Body of pancreas (tissue), 4 donors: ENCODE measurements around the gene FUBP3.

ENCODE experiments used
- POLR2A ChIP-seq, 3 donors: fragments of 450-650 bp; IDR thresholded peaks; one replicate each; pipeline ENCODE4 v1.6.1; 2016; ENCODE audit warnings: antibody characterized with exemption in 3 of 3, mild to moderate bottlenecking in 2 of 3
- TF ChIP-seq, protein P1 (sequence below), 7 experiments: fragments of 450-650 bp in 4 of 7; fragments of 200-600 bp in 3 of 7; sonication (generic) in 3 of 7; IDR thresholded peaks; one replicate each; pipeline ENCODE4 v1.5.1; 2016 to 2019; ENCODE audit warnings: antibody characterized with exemption in 7 of 7

GRCh38 chr9:130604295-130604694 is 24.9 kb downstream of the FUBP3 start:
- TF ChIP-seq, protein P1, sequence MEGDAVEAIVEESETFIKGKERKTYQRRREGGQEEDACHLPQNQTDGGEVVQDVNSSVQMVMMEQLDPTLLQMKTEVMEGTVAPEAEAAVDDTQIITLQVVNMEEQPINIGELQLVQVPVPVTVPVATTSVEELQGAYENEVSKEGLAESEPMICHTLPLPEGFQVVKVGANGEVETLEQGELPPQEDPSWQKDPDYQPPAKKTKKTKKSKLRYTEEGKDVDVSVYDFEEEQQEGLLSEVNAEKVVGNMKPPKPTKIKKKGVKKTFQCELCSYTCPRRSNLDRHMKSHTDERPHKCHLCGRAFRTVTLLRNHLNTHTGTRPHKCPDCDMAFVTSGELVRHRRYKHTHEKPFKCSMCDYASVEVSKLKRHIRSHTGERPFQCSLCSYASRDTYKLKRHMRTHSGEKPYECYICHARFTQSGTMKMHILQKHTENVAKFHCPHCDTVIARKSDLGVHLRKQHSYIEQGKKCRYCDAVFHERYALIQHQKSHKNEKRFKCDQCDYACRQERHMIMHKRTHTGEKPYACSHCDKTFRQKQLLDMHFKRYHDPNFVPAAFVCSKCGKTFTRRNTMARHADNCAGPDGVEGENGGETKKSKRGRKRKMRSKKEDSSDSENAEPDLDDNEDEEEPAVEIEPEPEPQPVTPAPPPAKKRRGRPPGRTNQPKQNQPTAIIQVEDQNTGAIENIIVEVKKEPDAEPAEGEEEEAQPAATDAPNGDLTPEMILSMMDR (IDR thresholded peaks at IDR 0.05), result no peak
- no peak for TF ChIP-seq POLR2A (IDR thresholded peaks at IDR 0.05)
